Hypothalamus (tissue), 51 donors: ENCODE results near the gene ZNF888.
A peak's percentile ranks its signal among the peaks of the same experiment; 100 is the strongest.
"Not testable (repeated sequence)": the region's sequence is repeated elsewhere in the genome, so short reads cannot be mapped to it uniquely, and the experiment has no call there.

Experiments
- DNase-seq, 51 donors: peaks; one replicate each; lab custom pipeline; 2025; lab: John Stamatoyannopoulos, UW

The ZNF888 gene

DNA sequence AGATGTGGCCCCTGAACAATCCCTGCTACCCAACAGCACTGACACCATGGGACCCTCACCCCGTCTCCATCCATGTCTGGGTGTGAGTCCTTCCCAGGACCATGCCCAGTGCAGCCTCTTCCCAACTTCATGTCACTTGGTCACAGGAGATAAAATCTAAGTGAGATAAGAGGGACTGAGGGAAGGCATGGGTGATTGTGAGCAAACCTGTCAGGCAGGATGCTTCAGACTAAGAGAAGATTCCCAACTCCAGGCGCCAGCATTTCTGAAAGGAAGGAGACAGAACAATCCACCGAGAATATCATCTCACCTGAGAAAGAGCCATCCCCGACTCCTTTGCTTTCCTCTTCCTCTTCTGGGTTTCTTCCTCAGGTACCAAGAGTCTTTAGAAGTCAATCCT is 33.3 kb downstream of the ZNF888 start:
- no peak for DNase-seq

DNA sequence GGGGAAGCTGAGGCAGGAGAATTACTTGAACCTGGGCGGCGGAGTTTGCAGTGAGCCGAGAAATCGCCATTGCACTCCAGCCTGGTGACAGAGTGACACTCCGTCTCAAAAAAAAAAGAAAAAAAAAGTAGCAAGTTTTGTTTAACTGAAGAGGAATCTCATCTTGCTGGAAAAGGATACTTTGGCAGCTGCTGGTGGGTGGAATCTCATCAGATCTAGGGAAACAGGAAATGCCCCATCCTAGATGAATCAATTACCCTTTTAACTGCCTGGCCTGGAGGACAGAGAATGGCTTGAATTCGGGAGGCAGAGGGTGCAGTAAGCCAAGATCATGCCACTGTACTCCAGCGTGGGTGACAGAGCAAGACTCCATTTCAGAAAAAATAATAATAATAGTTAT is 34.2 kb downstream of the ZNF888 start:
- no peak for DNase-seq

DNA sequence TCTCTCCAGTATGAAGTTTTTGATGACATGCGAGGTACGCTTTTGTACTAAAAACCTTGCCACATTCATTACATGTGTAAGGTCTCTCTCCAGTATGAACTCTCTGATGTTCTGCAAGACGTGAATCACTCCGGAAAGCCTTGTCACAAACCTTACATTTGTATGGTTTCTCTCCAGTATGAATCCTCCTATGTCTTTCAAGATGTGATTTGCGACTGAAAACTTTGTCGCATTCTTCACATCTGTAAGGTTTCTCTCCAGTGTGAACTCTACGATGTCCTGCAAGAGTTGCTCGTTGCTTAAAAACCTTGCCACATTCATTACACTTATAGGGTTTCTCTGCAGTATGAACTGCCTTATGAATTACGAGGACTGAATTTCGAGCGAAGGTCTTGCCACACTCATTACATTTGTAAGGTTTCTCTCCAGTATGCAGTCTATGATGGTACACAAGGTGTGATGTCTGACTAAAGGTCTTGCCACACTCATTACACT is 42.3 kb downstream of the ZNF888 start:
- DNase-seq: no peak

DNA sequence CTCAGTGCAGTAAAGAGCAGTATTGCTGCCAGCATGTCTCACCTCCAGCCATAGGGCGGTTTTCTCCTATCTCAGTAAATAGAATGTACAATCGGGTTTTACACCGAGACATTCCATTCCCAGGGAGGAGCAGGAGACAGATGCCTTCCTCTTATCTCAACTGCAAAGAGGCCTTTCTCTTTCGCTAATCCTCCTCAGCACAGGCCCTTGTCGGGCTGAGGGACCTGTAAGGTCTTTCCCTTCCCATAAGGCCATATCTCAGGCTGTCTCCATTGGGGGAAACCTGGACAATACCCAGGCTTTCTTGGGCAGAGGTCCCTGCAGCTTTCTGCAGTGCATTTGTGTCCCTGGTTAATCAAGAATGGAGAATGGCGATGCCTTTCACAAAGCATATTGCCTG is 50.2 kb downstream of the ZNF888 start:
- DNase-seq: not testable (repeated sequence)

DNA sequence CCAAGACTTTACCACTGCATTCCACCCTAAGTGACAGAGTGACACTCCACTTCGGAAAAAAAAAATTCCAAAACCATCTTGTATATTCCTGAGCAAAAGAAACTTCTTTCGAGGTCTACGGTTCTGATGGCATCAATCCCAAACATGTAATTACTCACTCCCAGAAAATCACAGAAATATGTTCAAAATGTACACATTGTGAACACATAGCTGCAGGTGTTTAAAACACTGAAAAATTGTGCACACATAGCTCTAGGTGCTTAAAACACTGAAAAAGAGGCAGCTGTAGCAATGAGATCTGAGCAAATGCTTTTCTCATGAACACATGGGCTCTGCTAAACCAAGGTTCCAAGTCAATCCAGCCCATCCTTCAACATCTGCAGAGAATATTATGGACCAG is 51.8 kb downstream of the ZNF888 start:
- no peak for DNase-seq

DNA sequence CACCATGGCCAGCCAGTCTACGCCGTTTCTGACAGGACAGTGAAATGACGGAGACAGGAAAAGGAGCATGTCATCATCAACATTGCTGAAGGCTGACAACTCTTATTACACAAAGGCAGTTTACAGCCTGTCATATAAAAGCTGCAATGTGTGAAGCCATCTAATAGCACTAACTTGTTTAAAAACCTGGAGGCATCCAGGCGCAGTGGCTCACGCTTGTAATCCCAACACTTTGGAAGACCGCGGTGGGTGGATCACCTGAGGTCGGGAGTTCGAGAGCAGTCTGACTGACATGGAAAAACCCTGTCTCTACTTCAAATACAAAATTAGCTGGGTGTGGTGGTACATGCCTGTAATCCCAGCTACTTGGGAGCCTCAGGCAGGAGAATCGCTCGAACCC is 55.2 kb downstream of the ZNF888 start:
- DNase-seq: not testable (repeated sequence)

DNA sequence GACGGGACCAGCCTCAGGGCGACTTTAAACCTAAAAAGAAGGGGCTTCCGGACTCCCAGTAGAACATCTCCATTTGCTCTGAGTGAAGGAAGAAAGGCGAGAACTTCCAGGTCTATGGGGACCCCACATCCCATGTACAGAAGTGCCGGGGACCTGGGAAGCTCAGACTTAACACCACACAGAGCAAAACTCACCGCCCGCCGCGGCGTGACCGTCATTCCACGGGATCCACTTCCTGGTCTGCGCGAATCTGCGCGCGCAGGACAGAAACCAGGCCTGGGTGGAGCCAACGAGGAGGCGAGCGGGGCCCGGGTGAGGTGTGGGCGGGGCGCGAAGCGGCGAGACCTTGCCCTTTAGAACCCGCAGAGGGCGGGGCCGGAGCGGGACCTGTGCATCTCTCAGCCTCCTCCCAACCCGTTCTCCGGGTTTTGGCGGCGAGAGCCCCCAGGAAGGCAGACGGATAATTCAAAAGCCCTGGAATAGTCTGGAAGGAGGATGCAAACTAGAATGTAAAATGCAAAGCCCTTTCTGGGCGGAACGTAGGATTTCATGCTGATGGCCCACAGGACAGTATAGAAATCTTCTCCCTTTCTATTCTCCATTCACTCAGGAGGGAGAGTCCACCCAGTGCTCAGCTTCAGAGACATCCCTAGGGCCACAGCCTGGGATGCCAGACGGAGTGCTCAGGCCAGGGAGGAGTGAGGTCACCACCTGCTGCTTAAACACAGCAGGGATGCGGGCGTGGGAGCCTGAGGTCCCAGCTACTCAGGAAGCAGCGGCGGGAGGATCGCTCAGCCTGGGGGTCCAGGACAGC is 65.6 kb downstream of the ZNF888 start, which contains the start of gene ZNF468:
ZNF468 (minus strand) TSS at position 242 of the 814 bp plus-strand sequence. CDS start 3,347 bp downstream, outside the sequence.
- peak in 48 of 51 donors; percentile 13 to 90 (median 60) for DNase-seq

DNA sequence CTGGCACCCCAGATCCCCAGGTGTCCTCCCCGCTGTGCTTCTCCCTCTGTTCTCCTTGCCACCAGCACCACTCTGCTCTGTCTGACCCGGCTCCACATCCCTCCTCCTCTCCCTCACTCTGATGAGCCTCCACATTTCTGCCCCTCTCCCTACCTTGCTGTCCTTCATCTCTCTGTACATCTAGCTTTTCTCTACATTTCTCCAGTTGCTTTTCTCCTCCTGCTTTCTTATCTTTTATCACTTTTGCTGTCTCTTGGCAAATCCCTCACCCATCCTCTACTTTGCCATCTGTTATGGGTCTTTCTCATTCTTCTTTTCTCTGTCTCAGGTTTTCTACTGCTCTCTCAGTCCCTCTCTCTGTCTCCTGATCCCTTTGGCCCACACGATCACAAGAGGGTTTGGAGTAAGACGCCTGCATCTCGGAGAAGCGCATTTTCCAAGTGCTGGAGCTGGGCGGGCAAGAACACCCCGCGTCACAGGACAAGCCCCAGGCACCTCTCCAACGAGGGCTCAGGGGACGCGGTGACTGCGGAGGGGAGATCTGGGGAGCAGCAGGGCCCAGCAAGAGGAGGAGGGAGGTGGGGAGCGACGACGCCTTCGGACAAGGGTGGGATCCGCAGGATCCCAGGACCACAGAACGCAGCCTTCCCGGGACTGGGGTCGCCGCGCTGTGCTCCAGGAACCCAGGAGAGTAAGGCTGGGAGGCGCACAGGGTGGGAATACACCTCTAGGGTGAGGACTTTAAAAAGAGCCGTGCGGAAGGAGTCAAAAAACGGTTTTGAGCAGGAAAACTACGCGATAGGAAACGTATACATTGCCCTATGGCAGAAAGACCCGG is 66.5 kb downstream of the ZNF888 start:
- DNase-seq: peak in 4 of 51 donors; percentile 1 to 38 (median 12)
